NB4 (cell line): ENCODE results near the gene HOTAIR.

Source experiments
- CTCF ChIP-seq: IDR thresholded peaks from one replicate; pipeline ENCODE4 v1.5.1; 2012; ENCODE audit warnings: low read depth, low read length
- MAX ChIP-seq: IDR thresholded peaks from 2 replicates; pipeline ENCODE4 v1.6.1; 2011; ENCODE audit warnings: low read depth, low read length
- POLR2A ChIP-seq: IDR thresholded peaks from 2 replicates; pipeline ENCODE4 v1.6.1; 2011; ENCODE audit warnings: mild to moderate bottlenecking; ENCODE audit not compliant: insufficient read length; ENCODE audit errors: extremely low read depth

GRCh38 chr12:54004841-54005530, 30.2 kb upstream of the HOTAIR start:
- TF ChIP-seq POLR2A (no peak), CTCF (no peak), MAX (no peak)
